Mucosa of rectum (tissue), 2 donors: ENCODE data around the gene RERG.

ENCODE experiments used
- H3K27ac ChIP-seq, 2 donors: one replicate each; pipeline ENCODE4 v1.7.0; 2013; ENCODE audit warnings: inconsistent platforms in 2 of 2, low read depth in 2 of 2, low read length in 2 of 2
- H3K27me3 ChIP-seq, 2 donors: one replicate each; pipeline ENCODE4 v1.7.0; 2013; ENCODE audit warnings: low read length in 2 of 2; ENCODE audit not compliant: control insufficient read depth in 2 of 2, insufficient read depth in 2 of 2
- H3K36me3 ChIP-seq, 2 donors: one replicate each; pipeline ENCODE4 v1.7.0; 2013; ENCODE audit warnings: low read length in 2 of 2; ENCODE audit not compliant: control insufficient read depth in 2 of 2, insufficient read depth in 2 of 2
- H3K4me1 ChIP-seq, 2 donors: one replicate each; pipeline ENCODE4 v1.7.0; 2013; ENCODE audit warnings: low read length in 2 of 2, mild to moderate bottlenecking in 1 of 2; ENCODE audit not compliant: control insufficient read depth in 2 of 2, insufficient read depth in 2 of 2
- H3K4me3 ChIP-seq, 2 donors: one replicate each; pipeline ENCODE4 v1.7.0; 2013; ENCODE audit warnings: low read length in 2 of 2
- H3K9ac ChIP-seq, 2 donors: one replicate each; pipeline ENCODE4 v1.7.0; 2013; ENCODE audit warnings: low read length in 2 of 2, low read depth in 1 of 2, mild to moderate bottlenecking in 1 of 2
- H3K9me3 ChIP-seq, 2 donors: one replicate each; pipeline ENCODE4 v1.7.0; 2013; ENCODE audit warnings: low read length in 2 of 2; ENCODE audit not compliant: control insufficient read depth in 2 of 2
- donor health status: healthy.
- donor health status: Normal muscosa, but diverticular disease.

The RERG gene

DNA sequence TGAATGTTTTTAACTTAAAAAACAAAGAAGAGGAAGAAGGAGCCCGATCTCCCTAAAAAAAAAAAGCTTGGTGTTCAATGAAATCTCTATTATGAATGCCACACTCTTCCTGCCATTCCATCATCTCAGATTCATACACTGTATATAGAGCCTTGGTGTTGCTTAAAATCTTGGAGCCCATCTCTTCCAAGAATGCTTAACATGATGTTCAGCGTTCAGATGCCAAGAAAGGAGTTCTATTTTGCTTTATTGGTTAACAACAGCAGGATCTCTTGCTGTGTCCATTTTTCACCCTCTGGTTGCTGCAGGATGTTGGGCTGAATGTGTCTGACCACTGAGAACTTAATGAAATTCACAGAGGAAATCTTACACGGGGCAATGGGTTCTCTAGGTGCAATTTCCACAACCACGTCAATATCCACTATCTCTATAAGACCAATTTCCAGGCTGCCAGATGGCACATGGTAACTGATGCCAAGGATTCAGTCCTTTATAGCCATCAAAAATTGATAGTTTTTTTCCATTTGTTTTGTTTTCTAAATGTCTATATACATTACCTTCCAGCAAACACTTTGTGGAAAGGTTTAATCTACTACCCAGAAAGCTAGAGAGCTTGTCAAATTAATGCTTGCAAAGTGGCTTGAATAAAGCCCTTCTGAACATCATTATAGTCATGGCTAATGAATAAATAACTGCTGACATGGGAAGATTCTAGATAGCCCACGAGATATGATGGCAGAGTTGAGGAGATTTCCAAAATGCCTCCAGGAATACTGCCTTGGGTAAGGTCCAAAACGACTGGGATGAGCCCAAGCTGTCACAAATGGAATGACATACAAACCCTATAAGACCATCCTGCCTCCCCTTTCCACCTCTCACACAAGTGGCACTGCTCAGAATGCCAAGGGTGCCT lies 26.5 kb downstream of the RERG start:
- no peak overlapping the region for H3K9ac ChIP-seq
- no peak overlapping the region for H3K4me3 ChIP-seq
- H3K4me1 ChIP-seq = no peaks in the 10 kb centered on the region
- no peak overlapping the region for H3K27ac ChIP-seq
- H3K27me3 ChIP-seq = no peaks in the 10 kb centered on the region
- no peaks in the 10 kb centered on the region for H3K36me3 ChIP-seq
- H3K9me3 ChIP-seq = no peaks in the 10 kb centered on the region

DNA sequence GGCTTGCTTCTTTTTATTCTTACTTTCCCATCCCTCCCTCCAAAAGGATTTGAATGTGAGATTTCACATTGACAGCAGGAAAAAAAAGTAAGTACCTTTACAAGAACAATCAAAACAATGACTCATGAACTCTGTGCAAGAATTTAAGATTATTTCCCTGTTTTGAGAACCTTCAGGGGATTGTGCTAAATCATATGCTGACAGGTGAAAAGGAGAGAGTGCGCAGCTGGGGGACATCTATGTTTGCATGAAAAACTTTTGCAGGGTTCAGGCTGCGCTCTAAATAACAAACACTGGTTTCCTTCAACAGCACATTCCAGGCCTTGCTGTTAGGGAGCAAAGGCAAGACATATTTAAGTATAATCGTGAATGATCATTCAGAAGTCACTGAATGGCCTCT lies 27.3 kb downstream of the RERG start:
- no peaks in the 10 kb centered on the region for H3K9me3 ChIP-seq
- H3K36me3 ChIP-seq = no peaks in the 10 kb centered on the region
- H3K27me3 ChIP-seq = no peaks in the 10 kb centered on the region
- no peaks in the 10 kb centered on the region for H3K4me1 ChIP-seq
- no peak overlapping the region for H3K27ac ChIP-seq
- H3K9ac ChIP-seq = no peak overlapping the region
- H3K4me3 ChIP-seq = no peak overlapping the region

- Histone ChIP-seq H3K27me3 (no peaks in the 10 kb centered on the region), H3K4me1 (no peaks in the 10 kb centered on the region), H3K27ac (no peak overlapping the region), H3K36me3 (no peaks in the 10 kb centered on the region), H3K4me3 (no peak overlapping the region), H3K9me3 (no peaks in the 10 kb centered on the region), H3K9ac (no peak overlapping the region)
Measured at GRCh38 chr12:15192720-15193119, 28.5 kb downstream of the RERG start.

GRCh38 chr12:15188127-15188526 lies 33.1 kb downstream of the RERG start:
- Histone ChIP-seq H3K9me3 (no peaks in the 10 kb centered on the region), H3K27ac (no peak overlapping the region), H3K27me3 (no peaks in the 10 kb centered on the region), H3K36me3 (no peaks in the 10 kb centered on the region), H3K4me3 (no peak overlapping the region), H3K9ac (no peak overlapping the region), H3K4me1 (no peaks in the 10 kb centered on the region)

- no peak overlapping the region for H3K27ac ChIP-seq
- no peaks in the 10 kb centered on the region for H3K27me3 ChIP-seq
- no peaks in the 10 kb centered on the region for H3K9me3 ChIP-seq
- no peaks in the 10 kb centered on the region for H3K4me1 ChIP-seq
- no peak overlapping the region for H3K9ac ChIP-seq
- H3K4me3 ChIP-seq = no peak overlapping the region
- no peaks in the 10 kb centered on the region for H3K36me3 ChIP-seq
Measured at GRCh38 chr12:15186597-15186996, 34.6 kb downstream of the RERG start.

- no peak overlapping the region for H3K27ac ChIP-seq
- H3K9me3 ChIP-seq = no peaks in the 10 kb centered on the region
- H3K4me1 ChIP-seq = no peaks in the 10 kb centered on the region
- no peak overlapping the region for H3K9ac ChIP-seq
- no peak overlapping the region for H3K4me3 ChIP-seq
- H3K27me3 ChIP-seq = no peaks in the 10 kb centered on the region
- H3K36me3 ChIP-seq = no peaks in the 10 kb centered on the region
Measured at GRCh38 chr12:15184484-15184883, 36.7 kb downstream of the RERG start.

DNA sequence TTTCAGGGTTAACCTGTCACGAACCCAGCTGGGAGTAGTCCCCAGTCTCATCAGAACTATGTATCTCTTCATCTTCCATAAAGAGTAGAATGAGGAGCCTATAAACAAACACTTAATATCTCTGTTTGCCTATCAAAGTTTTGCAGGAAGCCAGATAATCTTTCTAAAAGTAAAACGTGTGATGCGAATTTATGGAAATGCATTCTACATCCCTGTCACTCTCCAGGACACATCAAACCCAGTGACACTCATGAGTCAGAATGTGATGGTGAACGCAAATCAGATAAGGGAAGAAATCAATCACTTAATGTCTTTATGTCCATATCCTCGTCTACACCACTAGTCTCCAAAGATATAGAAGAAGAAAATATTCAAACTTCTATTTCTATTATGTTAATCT lies 37.4 kb downstream of the RERG start:
- no peak overlapping the region for H3K27ac ChIP-seq
- no peaks in the 10 kb centered on the region for H3K27me3 ChIP-seq
- H3K9ac ChIP-seq = no peak overlapping the region
- H3K9me3 ChIP-seq = no peaks in the 10 kb centered on the region
- H3K4me3 ChIP-seq = no peak overlapping the region
- no peaks in the 10 kb centered on the region for H3K4me1 ChIP-seq
- no peaks in the 10 kb centered on the region for H3K36me3 ChIP-seq

DNA sequence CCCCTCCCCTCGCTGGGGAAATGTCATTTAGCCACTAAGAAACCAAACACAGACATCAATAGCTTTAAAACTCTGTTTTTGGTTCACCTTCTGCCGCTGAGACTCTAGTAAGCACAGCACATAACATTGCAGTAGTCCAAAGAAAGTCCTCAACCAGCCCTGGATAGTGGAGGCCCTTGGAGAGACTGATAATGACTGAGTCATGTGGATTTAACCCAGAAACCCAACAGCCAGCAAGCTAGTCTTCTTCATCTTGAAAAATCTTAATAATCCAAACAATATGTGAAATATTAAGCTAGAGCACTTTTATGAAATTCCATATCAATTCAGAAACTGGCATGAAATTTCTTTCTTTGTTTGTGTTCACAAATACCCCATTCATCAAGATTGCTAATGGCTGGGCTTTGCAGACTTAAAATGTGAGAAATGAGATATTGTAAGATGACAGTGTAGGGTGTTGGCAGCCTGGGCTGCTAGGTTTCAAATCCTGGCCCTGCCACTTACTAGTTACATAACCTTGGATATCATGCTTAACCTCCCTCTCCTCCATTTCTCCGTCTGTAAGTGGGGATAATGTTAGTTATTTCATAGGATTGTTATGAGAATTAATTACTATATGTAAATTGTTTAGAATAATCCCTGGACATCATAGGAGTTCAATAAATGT lies 40.1 kb downstream of the RERG start:
- Histone ChIP-seq H3K36me3 (no peaks in the 10 kb centered on the region), H3K9ac (no peak overlapping the region), H3K27ac (no peak overlapping the region), H3K27me3 (no peaks in the 10 kb centered on the region), H3K9me3 (no peaks in the 10 kb centered on the region), H3K4me1 (no peaks in the 10 kb centered on the region), H3K4me3 (no peak overlapping the region)

DNA sequence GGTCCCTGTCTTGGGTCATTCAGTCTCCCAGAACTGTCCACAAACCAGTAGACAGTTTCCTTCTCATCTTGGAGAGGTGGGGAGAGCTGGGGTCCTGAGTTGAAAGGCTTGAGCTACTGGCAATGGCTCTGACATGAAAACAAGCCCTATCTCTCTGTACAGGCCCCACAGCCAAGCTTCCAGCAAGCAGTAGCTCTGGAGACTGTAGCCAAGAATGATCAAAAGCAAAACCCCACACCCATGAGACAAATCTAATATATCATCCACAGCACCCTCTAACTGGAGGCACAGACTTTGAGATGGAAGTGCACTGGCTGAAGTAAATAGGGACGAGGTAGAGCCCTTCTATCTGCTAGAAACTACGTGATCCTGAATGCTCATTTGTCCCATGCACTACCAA lies 40.9 kb downstream of the RERG start:
- Histone ChIP-seq H3K27me3 (no peaks in the 10 kb centered on the region), H3K9me3 (no peaks in the 10 kb centered on the region), H3K4me1 (no peaks in the 10 kb centered on the region), H3K27ac (no peak overlapping the region), H3K36me3 (no peaks in the 10 kb centered on the region), H3K4me3 (no peak overlapping the region), H3K9ac (no peak overlapping the region)

DNA sequence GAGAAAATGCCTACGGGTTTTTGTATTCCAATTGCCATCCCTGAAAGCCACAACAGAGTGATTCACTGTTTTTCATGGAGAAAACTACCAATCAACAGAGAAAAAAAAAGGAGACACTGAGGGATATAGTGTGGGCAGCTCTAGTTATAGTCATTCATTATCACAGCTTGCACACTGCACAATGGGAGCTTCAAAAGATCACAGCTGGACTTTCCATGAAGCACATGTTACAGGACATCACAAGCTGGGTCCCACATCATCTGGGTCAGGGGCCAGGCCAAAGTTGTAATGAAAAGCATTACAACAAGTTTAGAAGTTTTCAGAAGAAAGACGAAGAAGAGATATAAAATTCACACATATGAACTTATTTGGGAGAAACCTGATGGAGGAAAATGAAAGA lies 41.5 kb downstream of the RERG start:
- Histone ChIP-seq H3K27ac (no peak overlapping the region), H3K27me3 (no peaks in the 10 kb centered on the region), H3K36me3 (no peaks in the 10 kb centered on the region), H3K4me3 (no peak overlapping the region), H3K9ac (no peak overlapping the region), H3K9me3 (no peaks in the 10 kb centered on the region), H3K4me1 (no peaks in the 10 kb centered on the region)
